Measurements from ENCODE around the gene SOD2.
"Not testable (repeated sequence)": the region's sequence is repeated elsewhere in the genome, so short reads cannot be mapped to it uniquely, and the experiment has no call there.

SOD2 gene

DNA sequence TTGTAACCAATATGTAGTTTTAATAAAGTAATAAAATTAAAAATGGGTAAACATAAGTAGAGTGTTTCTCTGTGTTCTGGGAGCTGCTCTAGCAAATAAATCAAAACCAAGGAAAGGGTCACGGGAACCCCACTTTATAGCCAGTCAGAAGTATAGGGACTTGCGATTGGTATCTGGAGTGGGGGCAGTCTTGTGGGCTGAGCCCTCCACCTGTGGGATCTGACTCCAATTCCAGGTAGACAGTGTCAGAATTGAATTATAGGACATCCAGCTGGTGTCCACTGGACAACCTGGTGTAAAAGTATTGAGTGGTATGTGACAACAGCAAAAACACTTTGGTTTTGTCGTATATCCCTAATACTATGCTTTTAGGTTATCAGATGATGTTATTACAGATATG lies 14.5 kb downstream of the SOD2 start:
- H3K9me3 ChIP-seq (replicated peaks; ENCODE audit: insufficient read depth, low read length) = no peaks in the 10 kb centered on the region
- no peaks in the 10 kb centered on the region for H3K4me1 ChIP-seq (ENCODE audit: low read length)
- H3K27ac ChIP-seq (ENCODE audit: low read length) = no peak overlapping the region
- H3K79me2 ChIP-seq (ENCODE audit: low read length) = no peaks in the 10 kb centered on the region
- no peaks in the 10 kb centered on the region for H3F3A ChIP-seq (ENCODE audit: insufficient read depth, low read length)
- TF ChIP-seq EZH2phosphoT487 (IDR thresholded peaks at IDR 0.05; ENCODE audit: low read length) (no peak), EZH2 (optimal IDR thresholded peaks at IDR 0.05; ENCODE audit: low read depth, low read length) (no peak), CTCF (IDR thresholded peaks at IDR 0.05; ENCODE audit: low read length) (no peak)
- H4K20me1 ChIP-seq (ENCODE audit: insufficient read depth, low read length) = no peaks in the 10 kb centered on the region
- no peaks in the 10 kb centered on the region for H3K9me2 ChIP-seq (replicated peaks; ENCODE audit: insufficient read depth, low read length)
- no peak overlapping the region for H3K4me3 ChIP-seq (ENCODE audit: low read length)
- no peak for DNase-seq
- H2AFZ ChIP-seq (ENCODE audit: low read length) = no peak overlapping the region
- no peak overlapping the region for H3K9ac ChIP-seq (ENCODE audit: low read length)
- H3K36me3 ChIP-seq (replicated peaks; ENCODE audit: insufficient read depth, low read length) = no peaks in the 10 kb centered on the region
- H3K27me3 ChIP-seq (replicated peaks; ENCODE audit: insufficient read depth, low read length) = no peaks in the 10 kb centered on the region
- no peak overlapping the region for H3K4me2 ChIP-seq (ENCODE audit: low read depth, low read length)

- Histone ChIP-seq H3F3A (ENCODE audit: insufficient read depth, low read length) (no peaks in the 10 kb centered on the region), H3K9ac (ENCODE audit: low read length) (no peak overlapping the region), H3K4me2 (ENCODE audit: low read depth, low read length) (no peak overlapping the region), H3K79me2 (ENCODE audit: low read length) (no peaks in the 10 kb centered on the region), H3K36me3 (replicated peaks; ENCODE audit: insufficient read depth, low read length) (no peaks in the 10 kb centered on the region), H3K4me1 (ENCODE audit: low read length) (no peaks in the 10 kb centered on the region), H3K27ac (ENCODE audit: low read length) (no peak overlapping the region), H3K9me3 (replicated peaks; ENCODE audit: insufficient read depth, low read length) (no peaks in the 10 kb centered on the region), H3K4me3 (ENCODE audit: low read length) (no peak overlapping the region), H3K9me2 (replicated peaks; ENCODE audit: insufficient read depth, low read length) (no peaks in the 10 kb centered on the region), H3K27me3 (replicated peaks; ENCODE audit: insufficient read depth, low read length) (no peaks in the 10 kb centered on the region), H2AFZ (ENCODE audit: low read length) (no peak overlapping the region), H4K20me1 (ENCODE audit: insufficient read depth, low read length) (no peaks in the 10 kb centered on the region)
- DNase-seq = no peak
- TF ChIP-seq CTCF (IDR thresholded peaks at IDR 0.05; ENCODE audit: low read length) (no peak), EZH2 (optimal IDR thresholded peaks at IDR 0.05; ENCODE audit: low read depth, low read length) (no peak), EZH2phosphoT487 (IDR thresholded peaks at IDR 0.05; ENCODE audit: low read length) (no peak)
Measured at GRCh38 chr6:159677506-159678165, 15.4 kb downstream of the SOD2 start.

- no peak overlapping the region for H2AFZ ChIP-seq (ENCODE audit: low read length)
- no peak overlapping the region for H3K27ac ChIP-seq (ENCODE audit: low read length)
- no peaks in the 10 kb centered on the region for H3K9me2 ChIP-seq (replicated peaks; ENCODE audit: insufficient read depth, low read length)
- no peak overlapping the region for H3K9ac ChIP-seq (ENCODE audit: low read length)
- H3K79me2 ChIP-seq (ENCODE audit: low read length) = no peaks in the 10 kb centered on the region
- TF ChIP-seq EZH2 (optimal IDR thresholded peaks at IDR 0.05; ENCODE audit: low read depth, low read length) = no peak
- TF ChIP-seq CTCF (IDR thresholded peaks at IDR 0.05; ENCODE audit: low read length) = no peak
- no peak for TF ChIP-seq EZH2phosphoT487 (IDR thresholded peaks at IDR 0.05; ENCODE audit: low read length)
- H3K36me3 ChIP-seq (replicated peaks; ENCODE audit: insufficient read depth, low read length) = no peaks in the 10 kb centered on the region
- no peaks in the 10 kb centered on the region for H3K27me3 ChIP-seq (replicated peaks; ENCODE audit: insufficient read depth, low read length)
- H4K20me1 ChIP-seq (ENCODE audit: insufficient read depth, low read length) = no peaks in the 10 kb centered on the region
- no peaks in the 10 kb centered on the region for H3F3A ChIP-seq (ENCODE audit: insufficient read depth, low read length)
- no peak overlapping the region for H3K4me3 ChIP-seq (ENCODE audit: low read length)
- no peaks in the 10 kb centered on the region for H3K4me1 ChIP-seq (ENCODE audit: low read length)
- H3K4me2 ChIP-seq (ENCODE audit: low read depth, low read length) = no peak overlapping the region
- no peaks in the 10 kb centered on the region for H3K9me3 ChIP-seq (replicated peaks; ENCODE audit: insufficient read depth, low read length)
- DNase-seq = no peak
Measured at GRCh38 chr6:159676890-159677505, 16.0 kb downstream of the SOD2 start.

DNA sequence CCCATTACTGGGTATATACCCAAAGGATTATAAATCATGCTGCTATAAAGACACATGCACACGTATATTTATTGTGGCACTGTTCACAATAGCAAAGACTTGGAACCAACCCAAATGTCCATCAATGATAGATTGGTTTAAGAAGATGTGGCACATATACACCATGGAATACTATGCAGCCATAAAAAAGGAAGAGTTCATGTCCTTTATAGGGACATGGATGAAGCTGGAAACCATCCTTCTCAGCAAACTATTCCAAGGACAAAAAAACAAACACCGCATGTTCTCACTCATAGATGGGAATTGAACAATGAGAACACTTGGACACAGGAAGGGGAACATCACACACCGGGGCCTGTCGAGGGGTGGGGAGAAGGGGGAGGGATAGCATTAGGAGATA lies 16.8 kb downstream of the SOD2 start:
- not testable (repeated sequence) for H3K27ac ChIP-seq (ENCODE audit: low read length); H3K4me3 ChIP-seq (ENCODE audit: low read length); H3K79me2 ChIP-seq (ENCODE audit: low read length); DNase-seq; H3F3A ChIP-seq (ENCODE audit: insufficient read depth, low read length); H3K9ac ChIP-seq (ENCODE audit: low read length); H3K27me3 ChIP-seq (replicated peaks; ENCODE audit: insufficient read depth, low read length); H4K20me1 ChIP-seq (ENCODE audit: insufficient read depth, low read length); H3K9me3 ChIP-seq (replicated peaks; ENCODE audit: insufficient read depth, low read length); H3K4me1 ChIP-seq (ENCODE audit: low read length); H3K36me3 ChIP-seq (replicated peaks; ENCODE audit: insufficient read depth, low read length); H3K9me2 ChIP-seq (replicated peaks; ENCODE audit: insufficient read depth, low read length); H2AFZ ChIP-seq (ENCODE audit: low read length); H3K4me2 ChIP-seq (ENCODE audit: low read depth, low read length)

Measured in MM.1S (cell line).